Measurements from ENCODE around the gene PKP1. TPM values are rescaled to one million over a fixed set of nuclear protein-coding genes. Genes with fewer than 3 reads are reported as not detected.

PKP1 gene
- total RNA-seq, 2 donors from 2014 or later = 0.18 to 0.44 TPM

DNA sequence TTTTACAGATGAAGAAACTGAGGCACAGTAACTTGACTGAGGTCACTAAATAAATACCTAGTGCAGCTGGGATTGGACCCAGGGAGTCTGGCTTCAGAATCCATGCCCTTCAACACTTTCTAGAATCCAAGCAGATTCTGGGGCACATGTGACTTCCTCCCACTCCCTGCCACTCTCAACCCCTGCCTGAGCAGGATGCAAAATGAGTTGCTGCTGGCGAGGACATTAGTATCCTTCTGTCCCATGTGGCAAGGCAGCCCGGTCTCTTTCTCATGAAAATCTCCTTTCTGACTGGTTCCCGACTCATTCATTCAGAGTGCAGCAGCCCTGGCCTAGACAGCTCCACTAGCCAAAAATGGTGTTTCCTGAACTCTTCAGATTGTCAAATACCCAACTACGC, 65.8 kb downstream of the PKP1 start:
- no peaks in the 10 kb centered on the region for H3K36me3 ChIP-seq (ENCODE audit: control insufficient read depth, insufficient read depth, low read length)
- TF ChIP-seq CTCF (conservative IDR thresholded peaks at IDR 0.05) = no peak
- no peaks in the 10 kb centered on the region for H3K36me3 Mint-ChIP-seq (ENCODE audit: low read depth)
- peaks cover 2% of the 10 kb centered on the region for H3K27me3 Mint-ChIP-seq (ENCODE audit: insufficient read depth)
- H3K4me1 Mint-ChIP-seq = peaks cover 1% of the 10 kb centered on the region
- no peak overlapping the region for H3K4me3 Mint-ChIP-seq
- H3K9ac ChIP-seq (ENCODE audit: extremely low read depth, low read length, poor library complexity, severe bottlenecking) = no peak overlapping the region
- whole genome bisulfite sequencing, 2 experiments (ENCODE audit: insufficient coverage in 1 of 2, insufficient read length in 1 of 2) = 88% methylated on average over 4 of the region's 4 CpGs
- no peak for DNase-seq
- no peaks in the 10 kb centered on the region for H3K9me3 ChIP-seq (ENCODE audit: control insufficient read depth, low read length)
- H3K27ac ChIP-seq (ENCODE audit: low read depth, low read length) = no peak overlapping the region
- no peaks in the 10 kb centered on the region for H3K27me3 ChIP-seq (ENCODE audit: control insufficient read depth, insufficient read depth, low read length, poor library complexity, severe bottlenecking)
- H3K27ac Mint-ChIP-seq = no peak overlapping the region
- H3K4me3 ChIP-seq (ENCODE audit: low read length) = no peak overlapping the region
- H3K9me3 Mint-ChIP-seq = no peaks in the 10 kb centered on the region
- H3K4me1 ChIP-seq (ENCODE audit: control insufficient read depth, insufficient read depth, low read length) = no peaks in the 10 kb centered on the region

GRCh38 chr1:201350361-201350725, 67.0 kb downstream of the PKP1 start:
- Mint-ChIP-seq H3K4me1 (peaks cover 1% of the 10 kb centered on the region), H3K9me3 (no peaks in the 10 kb centered on the region), H3K4me3 (no peak overlapping the region), H3K27me3 (ENCODE audit: insufficient read depth) (no peaks in the 10 kb centered on the region), H3K27ac (no peak overlapping the region), H3K36me3 (ENCODE audit: low read depth) (no peaks in the 10 kb centered on the region)
- WGBS, 2 experiments (ENCODE audit: insufficient coverage in 1 of 2, insufficient read length in 1 of 2) = 89% methylated on average over 2 of the region's 2 CpGs; no CpG with 5 or more reads in 1 of the 2 experiments
- no peak overlapping the region for H3K9ac ChIP-seq (ENCODE audit: extremely low read depth, low read length, poor library complexity, severe bottlenecking)
- no peaks in the 10 kb centered on the region for H3K27me3 ChIP-seq (ENCODE audit: control insufficient read depth, insufficient read depth, low read length, poor library complexity, severe bottlenecking)
- no peaks in the 10 kb centered on the region for H3K4me1 ChIP-seq (ENCODE audit: control insufficient read depth, insufficient read depth, low read length)
- H3K4me3 ChIP-seq (ENCODE audit: low read length) = no peak overlapping the region
- no peak for TF ChIP-seq CTCF (conservative IDR thresholded peaks at IDR 0.05)
- H3K27ac ChIP-seq (ENCODE audit: low read depth, low read length) = no peak overlapping the region
- no peaks in the 10 kb centered on the region for H3K9me3 ChIP-seq (ENCODE audit: control insufficient read depth, low read length)
- no peaks in the 10 kb centered on the region for H3K36me3 ChIP-seq (ENCODE audit: control insufficient read depth, insufficient read depth, low read length)
- no peak for DNase-seq

DNA sequence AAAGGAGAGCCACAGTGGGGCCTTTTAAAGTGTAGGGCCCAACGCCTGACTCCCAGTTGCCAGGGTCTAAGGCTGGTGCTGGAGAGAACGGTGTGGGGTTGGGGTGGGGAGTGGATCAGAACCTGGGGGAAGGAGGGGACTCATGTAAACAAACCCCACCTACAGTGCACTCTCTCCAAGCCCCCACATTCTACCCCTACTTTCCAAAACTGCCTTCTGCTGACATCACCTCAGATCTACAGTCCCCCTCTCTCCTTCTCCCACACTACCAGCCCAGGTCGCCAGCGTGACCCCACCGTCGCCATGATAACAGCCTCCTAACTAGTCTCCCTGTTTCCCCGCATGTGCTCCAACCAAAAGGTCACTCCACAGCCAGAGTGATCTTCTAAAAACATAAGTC, 67.6 kb downstream of the PKP1 start:
- Mint-ChIP-seq H3K4me3 (no peak overlapping the region), H3K36me3 (ENCODE audit: low read depth) (no peaks in the 10 kb centered on the region), H3K9me3 (no peaks in the 10 kb centered on the region), H3K4me1 (peaks cover 1% of the 10 kb centered on the region), H3K27me3 (ENCODE audit: insufficient read depth) (no peaks in the 10 kb centered on the region), H3K27ac (no peak overlapping the region)
- Histone ChIP-seq H3K36me3 (ENCODE audit: control insufficient read depth, insufficient read depth, low read length) (no peaks in the 10 kb centered on the region), H3K27me3 (ENCODE audit: control insufficient read depth, insufficient read depth, low read length, poor library complexity, severe bottlenecking) (no peaks in the 10 kb centered on the region), H3K9ac (ENCODE audit: extremely low read depth, low read length, poor library complexity, severe bottlenecking) (no peak overlapping the region), H3K27ac (ENCODE audit: low read depth, low read length) (no peak overlapping the region), H3K4me3 (ENCODE audit: low read length) (no peak overlapping the region), H3K9me3 (ENCODE audit: control insufficient read depth, low read length) (no peaks in the 10 kb centered on the region), H3K4me1 (ENCODE audit: control insufficient read depth, insufficient read depth, low read length) (no peaks in the 10 kb centered on the region)
- WGBS, 2 experiments (ENCODE audit: insufficient coverage in 1 of 2, insufficient read length in 1 of 2) = 78 to 93% methylated on average over 5 to 6 of the region's 7 CpGs
- TF ChIP-seq CTCF (conservative IDR thresholded peaks at IDR 0.05) = no peak
- DNase-seq = no peak

All from endodermal cell (in vitro differentiated cells).